Stimulated activated CD8-positive, alpha-beta memory T cell treated with anti-CD3 and anti-CD28 coated beads, Interleukin-4, amount 100 ng/mL, for 4 hours (primary cell): ENCODE measurements around the gene EXOSC6.
"Not testable (repeated sequence)": the region's sequence is repeated elsewhere in the genome, so short reads cannot be mapped to it uniquely, and the experiment has no call there.

Experiments
- DNase-seq, 2 donors: peaks; one replicate each; pipeline ENCODE4 v3.0.0-alpha.2; 2020; ENCODE audit warnings: low read depth in 2 of 2, low spot score in 1 of 2

EXOSC6 gene

GRCh38 chr16:70199170-70199569 is 52.6 kb downstream of the EXOSC6 start:
- DNase-seq, result not testable (repeated sequence)

GRCh38 chr16:70198666-70199065 is 53.1 kb downstream of the EXOSC6 start:
- not testable (repeated sequence) for DNase-seq

GRCh38 chr16:70198230-70198629 is 53.5 kb downstream of the EXOSC6 start:
- not testable (repeated sequence) for DNase-seq

- not testable (repeated sequence) for DNase-seq
Measured at GRCh38 chr16:70197611-70198010, 54.1 kb downstream of the EXOSC6 start.
